ENCODE results near the gene SAMD1.
"Not testable (repeated sequence)": the region's sequence is repeated elsewhere in the genome, so short reads cannot be mapped to it uniquely, and the experiment has no call there.

SAMD1 gene

GRCh38 chr19:14058182-14059092, 32.1 kb downstream of the SAMD1 start:
- DNase-seq: no peak

- DNase-seq: no peak
These were observed 33.7 kb downstream of the SAMD1 start for GRCh38 chr19:14056741-14057356.

- no peak for DNase-seq
These were observed 34.4 kb downstream of the SAMD1 start for GRCh38 chr19:14056069-14056666.

DNA sequence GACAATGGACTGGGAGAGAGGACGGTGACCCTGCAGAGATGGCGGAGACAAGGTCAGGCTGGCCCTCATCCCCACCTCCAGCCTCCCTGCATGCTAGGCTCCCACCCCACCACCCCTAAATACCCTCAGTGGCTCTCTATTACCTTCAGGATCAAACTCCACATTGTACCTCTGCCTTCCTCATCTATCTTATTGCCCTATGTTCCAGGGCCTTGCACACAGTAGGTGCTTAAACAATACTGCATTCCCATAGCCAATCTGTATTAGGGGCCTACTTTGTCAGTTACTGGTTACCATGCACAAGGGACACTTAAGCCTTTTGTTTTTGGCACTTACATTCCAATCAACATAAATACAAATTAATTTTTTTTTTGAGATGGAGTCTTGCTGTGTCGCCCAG, 35.2 kb downstream of the SAMD1 start:
- no peak for DNase-seq

GRCh38 chr19:14054721-14055120, 35.8 kb downstream of the SAMD1 start:
- no peak for DNase-seq

DNA sequence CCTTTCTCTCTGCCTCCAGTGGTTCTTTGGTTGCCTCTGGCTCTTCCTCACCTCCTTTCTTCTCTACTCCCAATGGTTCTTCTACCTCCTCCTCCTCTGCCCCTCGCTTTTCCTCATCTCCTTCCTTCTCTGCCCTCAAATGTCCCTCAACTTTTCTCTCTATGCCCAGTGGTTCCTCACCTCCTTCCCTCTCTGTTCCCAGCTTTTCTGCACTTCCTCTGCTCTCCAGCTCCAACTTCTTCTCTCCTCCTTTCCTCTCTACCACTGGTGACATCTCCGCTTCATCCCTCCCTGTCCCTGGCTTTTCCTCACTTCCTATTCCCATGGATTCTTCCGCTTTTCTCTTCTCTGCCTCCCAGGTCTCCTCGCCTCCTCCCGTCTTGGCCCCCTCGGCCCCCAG, 36.5 kb downstream of the SAMD1 start:
- no peak for DNase-seq

- no peak for DNase-seq
These were observed 37.1 kb downstream of the SAMD1 start for GRCh38 chr19:14053500-14053899.

DNA sequence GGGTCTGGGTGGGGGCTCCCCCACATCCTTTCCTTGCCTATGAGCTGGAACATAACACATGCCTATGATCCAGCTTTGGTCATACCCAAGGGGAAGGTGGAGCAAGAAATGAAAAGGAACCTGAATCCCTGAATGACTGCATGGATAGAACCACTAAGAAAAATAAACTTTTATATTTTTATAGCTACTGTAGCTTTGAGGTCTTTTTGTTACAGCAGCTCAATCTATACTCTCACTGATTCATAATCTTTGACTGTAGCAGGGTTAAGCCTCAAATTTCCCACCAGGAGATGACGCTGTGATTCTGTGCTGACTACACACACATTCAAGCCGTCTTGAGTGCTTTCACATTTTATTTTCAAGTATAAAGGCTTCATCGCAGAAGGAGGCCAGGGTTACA, 37.5 kb downstream of the SAMD1 start:
- DNase-seq: no peak

GRCh38 chr19:14052470-14052869, 38.1 kb downstream of the SAMD1 start:
- no peak for DNase-seq

DNA sequence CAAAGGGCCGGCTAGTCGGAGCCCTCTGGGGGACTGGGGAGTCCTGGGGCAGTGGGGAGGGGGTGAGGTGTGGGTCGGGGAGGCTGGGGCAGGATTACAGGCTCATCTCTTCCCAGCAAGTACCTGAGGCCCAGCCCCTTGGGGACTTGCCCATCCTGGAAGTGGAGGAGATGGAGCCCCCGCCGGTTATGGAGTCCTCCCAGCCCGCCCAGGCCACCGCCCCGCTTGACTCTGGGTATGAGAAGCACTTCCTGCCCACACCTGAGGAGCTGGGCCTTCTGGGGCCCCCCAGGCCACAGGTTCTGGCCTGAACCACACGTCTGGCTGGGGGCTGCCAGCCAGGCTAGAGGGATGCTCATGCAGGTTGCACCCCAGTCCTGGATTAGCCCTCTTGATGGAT, 38.6 kb downstream of the SAMD1 start:
- DNase-seq: no peak

GRCh38 chr19:14050961-14051360, 39.6 kb downstream of the SAMD1 start:
- not testable (repeated sequence) for DNase-seq

GRCh38 chr19:14050512-14050911, 40.0 kb downstream of the SAMD1 start:
- DNase-seq: no peak

DNA sequence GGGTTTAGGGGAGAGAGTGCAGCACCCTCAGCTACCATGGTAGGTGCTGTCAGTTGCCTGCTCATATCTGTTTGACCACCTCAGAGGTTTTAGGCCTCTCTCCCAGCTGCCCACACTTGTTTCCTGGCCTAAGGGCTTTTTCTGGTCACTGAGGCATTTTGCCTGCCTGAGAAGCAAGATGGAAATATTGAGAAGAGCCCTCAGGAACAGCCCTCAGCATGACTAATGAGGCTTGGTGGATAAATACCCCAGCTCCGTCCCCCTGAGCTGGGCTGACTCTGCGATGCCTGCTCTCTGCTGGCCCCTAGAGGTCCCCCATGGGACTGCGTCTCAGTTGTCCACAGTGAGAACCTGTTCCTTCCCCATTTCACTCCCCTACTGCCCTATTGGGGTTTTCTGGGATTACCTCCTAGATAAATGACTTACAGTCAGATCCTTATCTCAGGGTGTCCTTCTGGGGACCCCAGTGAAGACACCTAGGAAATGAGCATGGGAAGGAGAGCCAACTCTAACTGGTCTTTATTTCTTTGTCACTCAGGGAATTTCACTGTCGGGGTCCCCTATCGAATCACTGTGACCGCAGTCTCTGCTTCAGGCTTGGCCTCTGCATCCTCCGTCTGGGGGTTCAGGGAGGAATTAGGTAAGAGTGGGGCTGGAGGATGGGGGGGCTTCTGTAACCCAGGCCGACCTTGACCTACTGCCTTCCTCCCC, 42.0 kb downstream of the SAMD1 start:
- no peak for DNase-seq

GRCh38 chr19:14047866-14048265, 42.7 kb downstream of the SAMD1 start:
- DNase-seq: not testable (repeated sequence)

GRCh38 chr19:14042659-14043608, 47.6 kb downstream of the SAMD1 start:
- DNase-seq: not testable (repeated sequence)

DNA sequence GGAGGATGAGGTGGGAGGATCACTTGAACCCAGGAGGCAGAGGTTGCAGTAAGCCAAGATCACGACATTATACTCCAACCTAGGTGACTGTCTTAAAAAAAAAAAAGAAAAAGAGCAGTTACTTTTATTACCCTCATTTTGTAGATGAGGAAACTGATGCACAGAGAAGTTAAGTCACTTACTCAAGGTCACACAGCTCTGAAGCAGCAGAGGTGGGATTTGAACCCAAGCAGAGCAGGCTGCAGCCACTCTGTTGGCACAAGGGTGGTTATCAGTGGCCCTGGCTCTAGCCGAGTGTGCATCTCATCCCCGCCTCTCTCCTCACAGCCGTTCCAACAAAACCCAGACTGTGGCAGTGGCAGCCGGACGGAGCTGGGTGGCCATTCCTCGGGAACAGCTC, 51.4 kb downstream of the SAMD1 start:
- DNase-seq: no peak

Data from DMS 273 treated with DMSO at 0.1 percent for 48 hours (cell line).